Muscle of back (tissue), 13 donors: ENCODE data around the gene MYO18B. TPM values are rescaled to one million over a fixed set of nuclear protein-coding genes. Genes with fewer than 3 reads are reported as not detected.
"Not testable (repeated sequence)": the region's sequence is repeated elsewhere in the genome, so short reads cannot be mapped to it uniquely, and the experiment has no call there.

Experiments used
- DNase-seq, 3 donors: peaks; one replicate each; pipeline versions ENCODE4 v3.0.0 to v3.0.0-alpha.2; 2013
- long read RNA-seq, 9 donors: transcript quantifications; one replicate each; lab custom pipeline, GENCODE V29; 2026
- polyA plus RNA-seq, 10 donors: library from polyadenylated mRNA; unstranded; fragments of 120-200 nt; gene quantifications; one replicate each; pipeline ENCODE4 v1.2.1, GENCODE V29; 2013; ENCODE audit not compliant: insufficient read length in 10 of 10

The MYO18B gene, protein sequence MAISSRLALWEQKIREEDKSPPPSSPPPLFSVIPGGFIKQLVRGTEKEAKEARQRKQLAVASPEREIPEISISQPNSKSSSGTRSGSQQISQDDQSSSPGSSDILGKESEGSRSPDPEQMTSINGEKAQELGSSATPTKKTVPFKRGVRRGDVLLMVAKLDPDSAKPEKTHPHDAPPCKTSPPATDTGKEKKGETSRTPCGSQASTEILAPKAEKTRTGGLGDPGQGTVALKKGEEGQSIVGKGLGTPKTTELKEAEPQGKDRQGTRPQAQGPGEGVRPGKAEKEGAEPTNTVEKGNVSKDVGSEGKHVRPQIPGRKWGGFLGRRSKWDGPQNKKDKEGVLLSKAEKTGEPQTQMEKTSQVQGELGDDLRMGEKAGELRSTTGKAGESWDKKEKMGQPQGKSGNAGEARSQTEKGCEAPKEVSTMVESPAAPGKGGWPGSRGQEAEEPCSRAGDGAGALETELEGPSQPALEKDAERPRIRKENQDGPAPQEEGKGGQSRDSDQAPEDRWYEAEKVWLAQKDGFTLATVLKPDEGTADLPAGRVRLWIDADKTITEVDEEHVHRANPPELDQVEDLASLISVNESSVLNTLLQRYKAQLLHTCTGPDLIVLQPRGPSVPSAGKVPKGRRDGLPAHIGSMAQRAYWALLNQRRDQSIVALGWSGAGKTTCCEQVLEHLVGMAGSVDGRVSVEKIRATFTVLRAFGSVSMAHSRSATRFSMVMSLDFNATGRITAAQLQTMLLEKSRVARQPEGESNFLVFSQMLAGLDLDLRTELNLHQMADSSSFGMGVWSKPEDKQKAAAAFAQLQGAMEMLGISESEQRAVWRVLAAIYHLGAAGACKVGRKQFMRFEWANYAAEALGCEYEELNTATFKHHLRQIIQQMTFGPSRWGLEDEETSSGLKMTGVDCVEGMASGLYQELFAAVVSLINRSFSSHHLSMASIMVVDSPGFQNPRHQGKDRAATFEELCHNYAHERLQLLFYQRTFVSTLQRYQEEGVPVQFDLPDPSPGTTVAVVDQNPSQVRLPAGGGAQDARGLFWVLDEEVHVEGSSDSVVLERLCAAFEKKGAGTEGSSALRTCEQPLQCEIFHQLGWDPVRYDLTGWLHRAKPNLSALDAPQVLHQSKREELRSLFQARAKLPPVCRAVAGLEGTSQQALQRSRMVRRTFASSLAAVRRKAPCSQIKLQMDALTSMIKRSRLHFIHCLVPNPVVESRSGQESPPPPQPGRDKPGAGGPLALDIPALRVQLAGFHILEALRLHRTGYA (N-terminal part only)
- polyA plus RNA-seq = 100 to 1,000 TPM in 1 of 10 donors, 10 to 100 TPM in 9; 38.9 to 103 (median 74.5) TPM
- long read RNA-seq, donor 1, partial matches to known transcripts = 32 of 32 reads
- long read RNA-seq, donor 1, other reads (novel, unspliced or antisense) = 0 of 32 reads
- long read RNA-seq, donor 2, partial matches to known transcripts = 7 of 24 reads
- long read RNA-seq, donor 2, other reads (novel, unspliced or antisense) = 17 of 24 reads
- long read RNA-seq, donor 3 = 0 reads
- long read RNA-seq, donor 4 = 0 reads
- long read RNA-seq, donor 5, partial matches to known transcripts = 13 of 20 reads
- long read RNA-seq, donor 5, other reads (novel, unspliced or antisense) = 7 of 20 reads
- long read RNA-seq, donor 6, partial matches to known transcripts = 16 of 23 reads
- long read RNA-seq, donor 6, other reads (novel, unspliced or antisense) = 7 of 23 reads
- long read RNA-seq, donor 7, partial matches to known transcripts = 6 of 6 reads
- long read RNA-seq, donor 7, other reads (novel, unspliced or antisense) = 0 of 6 reads
- long read RNA-seq, donor 8 = 0 reads
- long read RNA-seq, donor 9 = 0 reads

GRCh38 chr22:25741692-25742626, at the start of gene MYO18B:
MYO18B (plus strand) TSS chr22:25742188; CDS start chr22:25761093, 18,905 bp downstream.
- DNase-seq = peak; percentile 63 to 70 (median 67)

DNA sequence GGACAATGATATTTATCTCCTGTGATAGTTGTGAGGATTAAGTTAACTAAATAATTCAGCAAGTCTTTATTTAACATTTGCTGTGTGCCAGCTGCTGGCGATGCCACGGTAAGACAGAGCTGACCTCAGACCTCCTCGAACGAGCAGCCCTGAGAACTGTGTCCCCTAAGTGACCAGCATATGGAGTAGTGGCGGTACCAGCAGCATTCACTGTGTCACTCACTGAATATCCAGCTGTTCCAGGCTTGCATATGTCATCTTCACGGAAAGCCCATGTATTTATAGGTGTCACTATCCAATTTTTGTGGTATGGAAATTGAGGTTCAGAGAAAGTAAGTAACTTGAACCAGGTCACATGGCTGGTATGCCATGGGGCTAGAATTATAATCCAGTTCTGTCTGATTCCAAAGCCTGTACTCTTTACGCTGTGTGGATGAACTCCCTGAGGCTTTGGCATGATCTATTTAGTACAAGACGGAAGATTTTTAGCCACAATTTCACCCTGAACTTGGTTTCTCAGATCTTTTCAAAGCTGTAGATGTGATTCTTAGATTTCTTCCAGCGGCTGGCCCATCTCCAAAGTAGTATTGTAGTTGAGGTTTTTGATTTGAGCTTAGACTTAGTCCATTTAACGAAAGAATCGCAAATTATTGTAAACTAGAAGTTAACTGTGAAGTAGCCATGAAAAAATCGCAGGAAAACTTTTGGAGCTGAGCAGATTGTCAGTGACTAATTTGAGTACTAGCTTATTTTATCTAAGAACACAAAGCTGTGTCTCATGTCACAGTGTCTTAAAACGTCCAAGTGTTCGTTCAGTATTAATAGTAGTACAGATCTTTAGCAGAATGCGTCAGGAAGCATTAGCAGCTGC, 49.4 kb upstream of the MYO18B start:
- peak in 1 of 3 donors; percentile 37 for DNase-seq

GRCh38 chr22:25693268-25693565, 48.8 kb upstream of the MYO18B start:
- no peak for DNase-seq

DNA sequence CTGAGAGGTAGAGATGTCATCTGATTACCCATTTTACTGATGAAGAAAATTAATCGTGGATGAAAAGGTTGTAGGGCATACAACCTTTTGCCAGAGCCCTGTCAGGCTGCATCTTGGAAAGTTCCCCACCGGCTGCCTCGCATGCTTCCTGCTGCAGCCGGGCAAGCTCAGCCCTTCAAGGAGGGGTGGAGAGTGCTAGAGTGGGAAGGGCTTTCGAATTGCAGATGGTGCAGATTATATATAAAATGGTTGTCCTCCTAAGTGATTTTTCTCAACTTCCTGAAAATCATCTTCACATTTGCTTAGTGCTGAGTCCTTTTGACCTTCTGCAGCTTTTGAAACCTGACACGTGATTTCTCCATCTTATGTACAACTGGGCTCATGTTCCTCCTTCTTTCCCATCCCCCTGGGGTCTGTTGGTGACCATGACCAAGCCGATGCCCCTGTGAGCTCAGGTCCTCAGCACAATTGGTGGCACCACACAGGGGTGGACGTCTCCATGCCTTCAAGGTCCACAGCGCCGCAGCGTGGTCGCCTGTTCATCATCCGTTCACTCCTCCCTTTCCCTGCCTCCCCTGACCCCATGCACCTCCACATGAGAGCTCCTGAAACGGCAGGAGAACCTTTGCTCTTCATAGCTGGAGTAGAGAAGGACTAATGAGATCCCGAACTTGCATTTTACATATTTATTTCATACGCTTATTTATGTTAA, 47.6 kb upstream of the MYO18B start:
- DNase-seq = peak in 1 of 3 donors; percentile 12

DNA sequence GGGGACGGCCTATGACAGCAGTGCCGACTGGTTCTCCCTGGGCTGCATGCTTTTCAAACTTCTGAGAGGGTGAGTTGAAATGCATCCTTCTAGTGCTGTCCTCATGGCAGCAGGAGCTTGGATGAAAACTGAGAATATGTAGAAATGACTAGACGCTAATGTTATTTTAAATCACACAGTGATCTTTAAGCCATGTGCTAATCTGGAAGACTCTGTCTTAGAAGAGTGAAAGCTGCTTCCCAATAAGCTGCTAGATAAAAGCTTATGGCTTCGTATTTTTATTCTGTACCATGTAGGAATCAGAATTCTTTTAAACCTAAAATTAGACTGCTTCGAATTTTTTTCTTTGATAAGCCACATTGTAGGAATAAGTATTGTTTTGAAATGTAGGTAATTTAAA, 46.8 kb upstream of the MYO18B start:
- no peak for DNase-seq

- DNase-seq = no peak
Measured at GRCh38 chr22:25696763-25697162, 45.2 kb upstream of the MYO18B start.

- DNase-seq = peak; percentile 37 to 80 (median 49)
Measured at GRCh38 chr22:25697181-25697664, 44.8 kb upstream of the MYO18B start.

DNA sequence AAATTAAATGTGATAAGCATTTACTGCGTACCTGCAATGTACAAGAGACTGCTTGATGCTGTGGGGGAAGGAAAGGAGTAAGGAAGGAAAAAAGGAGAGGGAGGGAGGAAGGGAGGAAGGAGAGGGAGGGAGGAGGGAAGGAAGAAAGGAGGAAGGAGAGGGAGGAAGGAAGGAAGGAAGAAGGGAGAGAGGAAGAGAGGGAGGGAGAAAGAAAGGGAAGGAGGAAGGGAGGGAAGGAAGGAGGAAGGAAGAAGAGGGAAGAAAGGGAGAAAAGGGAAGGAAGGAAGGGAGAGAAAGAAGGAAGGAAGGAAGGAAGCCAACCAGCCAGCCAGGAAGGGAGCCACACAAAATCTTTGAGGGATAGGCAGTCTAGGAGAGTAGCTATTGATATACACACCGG, 44.0 kb upstream of the MYO18B start:
- no peak for DNase-seq

DNA sequence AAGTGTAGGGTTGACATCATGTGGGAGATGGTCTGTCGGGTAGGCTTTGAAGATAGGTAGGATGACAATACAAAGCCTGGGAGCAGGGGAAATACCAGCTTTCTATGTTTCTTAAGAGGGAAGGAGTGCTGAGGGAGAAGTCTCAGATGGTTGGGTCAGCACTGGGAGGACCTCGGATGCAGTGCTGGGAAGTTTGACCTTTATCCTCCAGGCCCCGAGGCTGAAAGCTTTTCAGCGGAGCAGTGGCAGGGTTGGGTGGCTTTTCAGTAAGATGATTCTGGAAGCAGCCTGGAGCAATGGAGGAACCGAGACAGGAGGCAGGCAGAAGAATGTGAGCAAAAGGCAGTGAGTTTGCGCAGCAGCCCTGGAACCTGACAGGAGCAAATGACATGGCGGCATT, 43.5 kb upstream of the MYO18B start:
- DNase-seq = no peak

- DNase-seq = peak in 1 of 3 donors; percentile 9
Measured at GRCh38 chr22:25698978-25699377, 43.0 kb upstream of the MYO18B start.

GRCh38 chr22:25701056-25701780, 40.8 kb upstream of the MYO18B start:
- peak; percentile 89 to 95 (median 91) for DNase-seq

- DNase-seq = peak in 2 of 3 donors; percentile 37 to 66
Measured at GRCh38 chr22:25702040-25702439, 39.9 kb upstream of the MYO18B start.

DNA sequence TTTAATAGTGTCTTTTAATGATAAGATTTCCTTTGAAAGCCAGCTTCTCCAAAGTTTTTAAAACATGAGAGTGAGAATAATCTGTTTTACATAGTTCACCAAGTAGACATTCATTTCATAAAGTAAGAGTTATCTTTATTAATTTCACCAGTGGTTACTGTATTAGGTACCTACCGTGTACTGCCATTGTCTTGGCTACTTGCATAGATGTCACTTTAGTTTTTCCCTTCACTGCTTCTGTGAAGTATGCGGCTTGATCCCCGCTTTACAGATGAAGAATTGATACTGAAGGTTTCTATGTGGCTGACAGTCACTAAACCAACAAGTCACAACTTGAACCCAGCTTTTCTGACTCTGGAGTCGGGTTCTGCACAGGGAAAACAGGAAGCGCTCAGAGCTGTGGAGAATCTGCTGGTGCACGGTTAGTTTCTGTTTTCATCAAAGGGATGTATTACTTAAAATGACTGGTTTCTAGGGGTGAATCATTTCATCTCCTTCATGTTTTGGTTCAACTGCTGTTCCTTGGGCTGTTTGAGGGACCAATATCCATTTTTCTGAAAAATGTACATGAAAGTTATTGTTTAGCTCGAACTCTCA, 39.3 kb upstream of the MYO18B start:
- no peak for DNase-seq

DNA sequence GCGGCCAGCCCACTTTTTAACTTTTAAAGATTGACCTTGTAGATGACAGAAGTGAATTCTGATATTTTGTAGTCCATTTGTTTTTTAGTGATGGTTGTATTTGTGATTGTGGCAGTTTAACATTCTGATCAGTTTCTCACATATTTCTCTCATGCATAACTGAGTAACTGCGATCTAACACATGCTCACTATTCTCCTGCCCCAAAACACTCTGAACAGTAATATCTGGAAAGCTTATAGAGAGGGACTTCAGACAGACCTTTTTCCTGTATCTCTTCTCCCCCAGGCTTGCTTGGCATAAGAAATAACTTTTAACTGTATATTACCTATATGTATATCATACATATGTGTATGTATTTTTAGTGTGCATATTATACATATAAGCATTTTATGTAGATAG, 37.3 kb upstream of the MYO18B start:
- no peak for DNase-seq

DNA sequence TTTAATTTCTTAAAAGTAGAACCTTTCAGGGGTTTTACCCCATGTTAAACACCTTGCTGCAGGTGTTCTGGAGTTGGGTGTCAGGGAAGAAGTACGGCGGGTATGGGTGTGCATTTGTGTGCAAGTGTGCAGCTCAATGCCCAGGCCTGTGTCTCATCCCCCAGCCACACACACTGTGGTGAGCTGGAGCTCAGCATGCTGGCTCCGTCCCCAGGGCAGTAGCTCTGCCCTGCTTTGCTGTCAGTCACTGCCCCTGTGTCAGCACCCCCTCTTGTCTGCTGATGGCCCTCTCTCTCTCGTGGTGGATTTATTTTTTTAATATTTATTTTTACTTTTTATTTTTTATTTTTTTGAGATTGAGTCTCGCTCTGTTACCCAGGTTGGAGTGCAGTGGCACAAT, 35.8 kb upstream of the MYO18B start:
- no peak for DNase-seq

- DNase-seq = not testable (repeated sequence)
Measured at GRCh38 chr22:25708430-25708829, 33.6 kb upstream of the MYO18B start.

- DNase-seq = no peak
Measured at GRCh38 chr22:25709758-25710157, 32.2 kb upstream of the MYO18B start.
